ENCODE results near the gene TGFBR3L. TPM values are rescaled to one million over a fixed set of nuclear protein-coding genes. Genes with fewer than 3 reads are reported as not detected.

Gene TGFBR3L
- total and polyA plus RNA-seq, 2 of the 4 experiments (the other 2 are of a cell fraction), result 0.94 TPM; not detected in 1

- in situ Hi-C loops (cut with MboI; ENCODE audit: low sequenced_read_pairs), result no loop called here
- POLR2A ChIA-PET (ENCODE audit: unreplicated experiment), result interaction anchor here (0.5 to 1.6 kb wide), 4 partner anchors 9 to 466 kb away, joined by 3 to 14 read pairs (median 4); partner anchors contain the start of gene SNAPC2
- ATAC-seq (ENCODE audit: low read depth), result peak; percentile 91
- TF ChIP-seq SMC3 (IDR thresholded peaks at IDR 0.05; ENCODE audit: low read depth, low read length) (no peak; the same call in 1 of the 2 replicates), CHD1 (IDR thresholded peaks at IDR 0.05; ENCODE audit: low read depth, low read length) (no peak), ELK1 (IDR thresholded peaks at IDR 0.05; ENCODE audit: borderline replicate concordance, low read depth, low read length) (no peak), RFX5 (IDR thresholded peaks at IDR 0.05; ENCODE audit: low read depth, low read length) (no peak), BHLHE40 (IDR thresholded peaks at IDR 0.05; ENCODE audit: low read depth, low read length) (peak; percentile 81), RAD21 (IDR thresholded peaks at IDR 0.05; ENCODE audit: low read length) (peak; percentile 51), RCOR1 (IDR thresholded peaks at IDR 0.05; ENCODE audit: insufficient replicate concordance, low read length) (no peak), MAFK (IDR thresholded peaks at IDR 0.05; ENCODE audit: low read depth, low read length) (no peak), MAZ (IDR thresholded peaks at IDR 0.05; ENCODE audit: borderline replicate concordance, low read depth, low read length) (peak; percentile 69; the same call in 1 of the 2 replicates), MXI1 (IDR thresholded peaks at IDR 0.05; ENCODE audit: borderline replicate concordance, low read depth, low read length) (peak; percentile 34; the same call in 1 of the 2 replicates), POLR2A (IDR thresholded peaks at IDR 0.05; ENCODE audit: low read depth, low read length) (peak; percentile 86), CEBPB (IDR thresholded peaks at IDR 0.05; ENCODE audit: low read depth, low read length) (peak; percentile 76), NFE2L2 (IDR thresholded peaks at IDR 0.05; ENCODE audit: low read depth, low read length) (peak; percentile 20; the same call in 1 of the 2 replicates), FOS (IDR thresholded peaks at IDR 0.05; ENCODE audit: low read depth, low read length) (peak; percentile 31; the same call in 1 of the 2 replicates)
- TF ChIP-seq, protein P1, sequence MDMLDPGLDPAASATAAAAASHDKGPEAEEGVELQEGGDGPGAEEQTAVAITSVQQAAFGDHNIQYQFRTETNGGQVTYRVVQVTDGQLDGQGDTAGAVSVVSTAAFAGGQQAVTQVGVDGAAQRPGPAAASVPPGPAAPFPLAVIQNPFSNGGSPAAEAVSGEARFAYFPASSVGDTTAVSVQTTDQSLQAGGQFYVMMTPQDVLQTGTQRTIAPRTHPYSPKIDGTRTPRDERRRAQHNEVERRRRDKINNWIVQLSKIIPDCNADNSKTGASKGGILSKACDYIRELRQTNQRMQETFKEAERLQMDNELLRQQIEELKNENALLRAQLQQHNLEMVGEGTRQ (IDR thresholded peaks at IDR 0.05; ENCODE audit: low read depth, low read length), result peak; percentile 52; the same call in 1 of the 2 replicates
These were observed 11.2 kb upstream of the TGFBR3L start, which contains the start of gene MAP2K7 for GRCh38 chr19:7903244-7904073. Gene MAP2K7 (plus strand): TSS chr19:7903877. CDS start chr19:7903945, 68 bp downstream.

More at GRCh38 chr19:7903244-7904073, 11.2 kb upstream of the TGFBR3L start, which contains the start of gene MAP2K7:
- Histone ChIP-seq H4K5ac (ENCODE audit: low read depth, low read length) (peak within 1 kb of the TSS; percentile 75), H3K4me3 (ENCODE audit: insufficient read depth, low read depth, low read length) (peak within 1 kb of the TSS; percentile 66), H2BK20ac (ENCODE audit: low read depth, low read length) (no peak within 1 kb of the TSS), H3K27me3 (ENCODE audit: control insufficient read depth, insufficient read depth, low read length) (no peaks in the 10 kb centered on the region), H2BK5ac (ENCODE audit: low read depth, low read length, poor library complexity, severe bottlenecking) (peak within 1 kb of the TSS; percentile 90), H3K56ac (ENCODE audit: extremely low read depth, insufficient read depth, low read length) (peak within 1 kb of the TSS; percentile 92), H2AK5ac (ENCODE audit: low read depth, low read length) (peak within 1 kb of the TSS; percentile 99), H3K18ac (ENCODE audit: low read depth, low read length) (peak within 1 kb of the TSS; percentile 60), H4K8ac (ENCODE audit: low read depth in 2 of 2, low read length in 2 of 2) (peak within 1 kb of the TSS; percentile 72 to 95), H2AFZ (replicated peaks; ENCODE audit: low read length, poor library complexity) (peak within 1 kb of the TSS; percentile 100), H3K79me1 (ENCODE audit: low read depth in 1 of 2, low read length in 2 of 2) (peaks cover 14 to 46% of the 10 kb centered on the region in 2 experiments; a peak in 3 of 4 replicates), H3K4me2 (ENCODE audit: low read depth, low read length) (peak within 1 kb of the TSS; percentile 96), H3K27ac (ENCODE audit: insufficient read depth, low read length) (peak within 1 kb of the TSS; percentile 91), H3K9me1 (ENCODE audit: insufficient read depth, low read length) (peaks cover 11% of the 10 kb centered on the region), H2BK15ac (ENCODE audit: low read depth, low read length) (no peak within 1 kb of the TSS; the same call in 2 of the 3 replicates), H3K4ac (ENCODE audit: low read depth, low read length) (peak within 1 kb of the TSS; percentile 93), H4K91ac (ENCODE audit: insufficient read depth, low read depth, low read length) (peak within 1 kb of the TSS; percentile 94), H3K4me1 (ENCODE audit: control insufficient read depth, insufficient read depth, low read length) (peaks cover 10% of the 10 kb centered on the region), H3K14ac (replicated peaks; ENCODE audit: low read depth, low read length) (peak within 1 kb of the TSS; percentile 99), H3K9me3 (ENCODE audit: control insufficient read depth, insufficient read depth, low read length) (no peaks in the 10 kb centered on the region), H3K23ac (ENCODE audit: low read depth, low read length) (peak within 1 kb of the TSS; percentile 91), H3K9ac (ENCODE audit: low read depth, low read length) (peak within 1 kb of the TSS; percentile 93), H4K20me1 (ENCODE audit: insufficient read depth, low read length) (peaks cover 40% of the 10 kb centered on the region), H2BK120ac (ENCODE audit: low read depth, low read length) (peak within 1 kb of the TSS; percentile 56; the same call in 1 of the 2 replicates), H3K36me3 (ENCODE audit: control insufficient read depth, insufficient read depth, low read length) (peaks cover 20% of the 10 kb centered on the region), H2AK9ac (replicated peaks; ENCODE audit: low read depth, low read length, poor library complexity) (peak within 1 kb of the TSS; percentile 98)
- DNase-seq, result peak; percentile 99
- 0% methylated on average over 36 of the region's 89 CpGs; no CpG with 5 or more reads in 1 of the 2 experiments for WGBS, 2 experiments (ENCODE audit: extremely low coverage in 2 of 2, insufficient read length in 1 of 2)
- intact Hi-C loops (cut with micrococcal nuclease) (no loop called here), dilution Hi-C loops (cut with HindIII; ENCODE audit: low sequenced_read_pairs, unreplicated experiment) (no loop called here)
- CTCF ChIA-PET, result interaction anchor here (0.7 to 1.6 kb wide), 4 partner anchors 11 to 34 kb away, joined by 3 to 7 read pairs (median 6); partner anchors contain the start of genes LRRC8E and SNAPC2
- no TSS peak for BruUV-seq (replicated peaks)

All from IMR-90 (cell line).